Activated CD4-positive, alpha-beta memory T cell treated with anti-CD3 and anti-CD28 coated beads for 36 hours (primary cell): ENCODE measurements around the gene PLD1. TPM values are rescaled to one million over a fixed set of nuclear protein-coding genes. Genes with fewer than 3 reads are reported as not detected.

Source experiments
- CTCF ChIA-PET: fragments of 350-600 bp; sonication (Branson Sonifier 250); formaldehyde crosslinking; loops from one replicate; lab custom pipeline; 2021; ENCODE audit warnings: antibody characterized with exemption, inconsistent platforms; lab: Charles Lee
- POLR2A ChIA-PET: fragments of 350-600 bp; sonication (Branson Sonifier 250); formaldehyde crosslinking; loops from one replicate; lab custom pipeline; 2021; ENCODE audit warnings: antibody characterized with exemption; lab: Charles Lee
- DNase-seq: peaks from one replicate; pipeline ENCODE4 v3.0.0-alpha.2; 2020
- H3K27ac Mint-ChIP-seq: one replicate; pipeline ENCODE4 v1.8.0; 2021; ENCODE audit warnings: mixed read lengths
- H3K27me3 Mint-ChIP-seq: one replicate; pipeline ENCODE4 v1.8.0; 2021; ENCODE audit warnings: mixed read lengths
- H3K36me3 Mint-ChIP-seq: one replicate; pipeline ENCODE4 v1.8.0; 2021; ENCODE audit warnings: mixed read lengths
- H3K4me1 Mint-ChIP-seq: one replicate; pipeline ENCODE4 v1.8.0; 2021; ENCODE audit warnings: low read depth, mixed read lengths
- H3K4me3 Mint-ChIP-seq: one replicate; pipeline ENCODE4 v1.8.0; 2021; ENCODE audit warnings: mild to moderate bottlenecking, mixed read lengths
- H3K9me3 Mint-ChIP-seq: one replicate; pipeline ENCODE4 v1.8.0; 2021; ENCODE audit warnings: mixed read lengths
- intact Hi-C: fragments of 100-400 bp; cut with micrococcal nuclease; formaldehyde crosslinking; loops from one replicate; pipeline ENCODE4 v1.15.1; 2023
- total RNA-seq, 2 experiments: library from RNA; stranded (reverse); gene quantifications; one replicate each; pipeline ENCODE4 v1.2.3, GENCODE V29; 2021

Gene PLD1
- total RNA-seq, 2 experiments from 2014 or later = 0.99 to 1.4 TPM

DNA sequence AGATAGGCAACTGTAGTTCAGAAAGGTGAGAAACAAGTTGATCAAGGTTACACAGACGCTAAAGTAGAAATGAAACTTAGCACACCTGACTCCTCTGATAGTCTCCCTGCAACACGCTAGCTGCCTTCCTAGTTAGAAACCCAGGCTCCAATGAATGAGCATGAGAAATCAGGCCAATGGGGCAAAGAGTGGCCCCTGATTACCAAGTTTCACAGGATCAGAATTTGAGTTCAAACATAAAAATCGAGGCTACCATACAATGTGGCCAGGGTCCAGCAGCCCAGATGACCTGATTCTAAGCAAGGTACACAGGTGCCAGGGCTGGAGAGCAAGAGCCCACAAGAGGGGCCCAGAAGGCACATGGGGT is 7.7 kb downstream of the PLD1 start:
- POLR2A ChIA-PET = no interaction called here
- H3K9me3 Mint-ChIP-seq = no peaks in the 10 kb centered on the region
- H3K4me3 Mint-ChIP-seq = no peak overlapping the region
- H3K36me3 Mint-ChIP-seq = no peaks in the 10 kb centered on the region
- CTCF ChIA-PET = interaction anchor here (1.2 kb wide), 1 partner anchor 30 kb away, joined by 4 read pairs; no protein-coding TSS in a partner anchor
- intact Hi-C loops = no loop called here
- H3K4me1 Mint-ChIP-seq = peaks cover 14% of the 10 kb centered on the region
- no peak overlapping the region for H3K27ac Mint-ChIP-seq
- no peak for DNase-seq
- peaks cover 2% of the 10 kb centered on the region for H3K27me3 Mint-ChIP-seq

DNA sequence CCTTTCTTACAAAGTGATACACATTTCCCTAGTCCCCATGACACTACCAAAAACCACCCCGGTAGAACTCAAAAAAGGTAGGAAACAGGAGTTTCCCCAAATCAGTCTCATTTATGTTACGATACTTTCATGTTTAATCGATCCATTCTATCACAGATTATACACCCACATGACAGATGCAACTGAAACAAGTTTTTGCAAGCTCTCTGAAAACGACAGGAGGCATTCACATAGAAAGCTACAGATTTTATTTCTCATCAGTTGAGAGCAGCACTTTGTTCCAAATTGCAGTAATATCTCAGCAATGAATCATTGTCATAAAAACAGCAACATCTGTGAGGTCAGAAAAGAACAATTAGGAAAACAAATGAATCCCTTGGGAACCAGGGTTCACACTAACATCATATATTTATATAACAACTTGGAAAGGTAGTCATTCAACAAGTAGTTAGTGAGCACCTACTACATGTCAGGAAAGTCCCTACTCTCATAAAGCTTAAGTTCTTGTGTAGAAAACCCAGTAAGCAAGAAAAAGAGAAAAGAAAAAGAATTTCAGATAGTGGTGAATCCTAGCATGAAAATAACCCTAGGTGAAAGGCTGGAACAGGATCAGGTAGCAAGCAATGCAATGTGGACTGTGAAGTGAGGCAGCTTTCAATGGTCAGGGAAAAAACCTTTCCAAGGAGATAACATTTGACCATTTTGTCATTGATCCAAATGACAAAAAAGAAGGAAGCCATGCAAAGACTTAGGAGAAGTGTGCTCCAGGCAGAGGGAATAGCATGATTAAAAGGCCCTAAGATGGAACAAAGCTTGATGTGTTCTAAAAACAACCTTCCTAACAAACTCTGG is 8.3 kb downstream of the PLD1 start:
- ChIA-PET POLR2A (no interaction called here), CTCF (interaction anchor here (1.2 kb wide), 1 partner anchor 30 kb away, joined by 4 read pairs; no protein-coding TSS in a partner anchor)
- peaks cover 14% of the 10 kb centered on the region for H3K4me1 Mint-ChIP-seq
- H3K9me3 Mint-ChIP-seq = no peaks in the 10 kb centered on the region
- DNase-seq = no peak
- H3K27me3 Mint-ChIP-seq = no peaks in the 10 kb centered on the region
- no peak overlapping the region for H3K4me3 Mint-ChIP-seq
- intact Hi-C loops = no loop called here
- no peaks in the 10 kb centered on the region for H3K36me3 Mint-ChIP-seq
- no peak overlapping the region for H3K27ac Mint-ChIP-seq

DNA sequence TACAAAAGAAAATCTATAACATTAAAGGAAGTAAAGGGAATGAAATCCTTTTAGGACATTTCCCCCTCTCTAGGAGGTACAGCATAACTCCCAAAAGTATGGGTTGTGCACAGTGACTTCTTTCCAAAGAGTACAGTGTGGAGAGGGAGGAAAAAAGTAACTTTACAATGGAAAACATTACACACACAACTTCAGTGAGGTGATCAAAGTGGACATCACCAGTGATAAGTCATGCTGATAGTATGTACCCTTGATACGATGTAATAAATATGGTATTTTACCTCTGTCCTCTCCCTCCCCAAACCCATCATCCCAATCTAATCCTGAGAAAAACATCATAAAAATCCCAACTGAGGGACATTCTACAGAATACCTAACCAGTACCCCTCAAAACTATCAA is 10.8 kb downstream of the PLD1 start:
- no peaks in the 10 kb centered on the region for H3K9me3 Mint-ChIP-seq
- H3K4me3 Mint-ChIP-seq = no peak overlapping the region
- H3K27ac Mint-ChIP-seq = no peak overlapping the region
- intact Hi-C loops = no loop called here
- H3K36me3 Mint-ChIP-seq = no peaks in the 10 kb centered on the region
- ChIA-PET POLR2A (no interaction called here), CTCF (no interaction called here)
- no peaks in the 10 kb centered on the region for H3K27me3 Mint-ChIP-seq
- H3K4me1 Mint-ChIP-seq = peaks cover 14% of the 10 kb centered on the region
- DNase-seq = no peak

DNA sequence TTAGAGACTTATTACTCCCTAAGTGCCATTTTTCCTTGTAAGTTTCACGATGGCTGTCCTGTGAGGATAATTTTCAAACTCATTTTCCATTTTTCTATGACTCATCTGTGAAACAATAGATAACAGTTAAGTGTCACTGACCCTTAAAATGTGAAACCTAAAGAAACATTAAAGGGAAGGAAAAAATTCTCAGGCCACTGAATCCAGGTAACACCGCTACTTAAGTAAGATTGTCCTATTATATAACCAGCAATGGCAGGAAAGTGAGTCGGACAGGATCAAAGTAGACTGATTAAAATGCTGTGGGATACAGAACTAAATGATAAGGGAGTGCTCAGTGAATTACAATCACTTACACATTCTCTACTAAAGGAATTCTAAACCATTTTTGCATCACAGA is 12.4 kb downstream of the PLD1 start:
- H3K4me3 Mint-ChIP-seq = no peak overlapping the region

DNA sequence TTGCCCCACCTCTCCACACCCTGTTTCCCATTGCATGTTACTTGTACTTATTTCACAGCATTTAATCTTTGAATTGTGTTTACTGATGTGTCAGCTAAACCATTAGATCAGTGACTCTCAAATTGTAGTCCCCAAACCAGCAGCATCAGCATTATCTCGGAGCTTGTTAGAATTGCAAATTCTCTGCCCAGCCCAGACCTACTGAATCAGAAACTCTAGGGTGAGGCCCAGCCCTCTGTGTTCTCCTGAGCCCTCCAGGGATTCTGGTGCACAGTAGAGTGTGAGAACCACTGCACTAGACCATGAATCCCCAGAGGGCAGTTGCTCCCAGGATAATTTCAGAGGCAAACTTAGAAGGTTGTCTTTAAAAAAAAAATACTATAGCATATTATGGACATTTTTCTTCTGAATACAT is 13.0 kb downstream of the PLD1 start:
- ChIA-PET CTCF (no interaction called here), POLR2A (no interaction called here)
- no peaks in the 10 kb centered on the region for H3K9me3 Mint-ChIP-seq
- no peaks in the 10 kb centered on the region for H3K27me3 Mint-ChIP-seq
- no peak overlapping the region for H3K27ac Mint-ChIP-seq
- intact Hi-C loops = no loop called here
- H3K4me3 Mint-ChIP-seq = no peak overlapping the region
- no peak for DNase-seq
- H3K36me3 Mint-ChIP-seq = no peaks in the 10 kb centered on the region
- H3K4me1 Mint-ChIP-seq = peaks cover 10% of the 10 kb centered on the region

More for the DNA sequence above, 12.4 kb downstream of the PLD1 start:
- no peaks in the 10 kb centered on the region for H3K9me3 Mint-ChIP-seq
- no peaks in the 10 kb centered on the region for H3K27me3 Mint-ChIP-seq
- H3K36me3 Mint-ChIP-seq = no peaks in the 10 kb centered on the region
- intact Hi-C loops = no loop called here
- peaks cover 14% of the 10 kb centered on the region for H3K4me1 Mint-ChIP-seq
- DNase-seq = no peak
- ChIA-PET CTCF (no interaction called here), POLR2A (no interaction called here)
- no peak overlapping the region for H3K27ac Mint-ChIP-seq

DNA sequence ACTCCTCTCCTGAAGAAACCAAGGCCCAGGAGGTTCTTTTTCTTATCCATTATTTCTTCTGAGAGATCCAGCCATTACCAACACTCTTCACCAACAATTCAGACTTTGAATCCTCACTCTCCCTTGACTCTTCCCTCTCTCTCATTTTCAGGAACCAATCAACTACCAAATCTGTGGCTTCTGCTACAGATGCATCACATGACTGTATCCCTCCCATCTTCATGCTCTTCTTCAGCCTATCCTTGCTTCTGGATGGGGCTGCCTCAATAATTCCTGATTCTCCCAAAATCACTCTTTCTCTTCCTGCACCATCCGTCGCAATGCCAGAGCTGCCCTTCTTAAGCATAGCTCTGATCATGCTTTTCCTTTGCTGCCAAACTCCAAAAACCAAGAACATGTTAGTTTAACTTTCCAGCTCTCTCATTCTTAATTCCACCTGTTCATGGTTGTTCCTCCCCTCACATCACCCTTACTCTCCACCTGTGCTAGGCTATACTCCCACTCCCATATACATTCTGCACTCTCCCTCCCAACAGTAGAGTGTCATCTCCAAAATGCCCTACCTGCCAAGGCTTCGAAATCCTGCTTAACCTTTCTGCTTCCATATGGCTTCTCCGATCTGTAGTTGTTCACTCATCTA is 13.5 kb downstream of the PLD1 start:
- POLR2A ChIA-PET = no interaction called here
- intact Hi-C loops = no loop called here
- no peak overlapping the region for H3K27ac Mint-ChIP-seq
- no peaks in the 10 kb centered on the region for H3K36me3 Mint-ChIP-seq
- CTCF ChIA-PET = no interaction called here
- no peak for DNase-seq
- H3K4me3 Mint-ChIP-seq = no peak overlapping the region
- no peaks in the 10 kb centered on the region for H3K9me3 Mint-ChIP-seq
- H3K4me1 Mint-ChIP-seq = peaks cover 5% of the 10 kb centered on the region
- H3K27me3 Mint-ChIP-seq = no peaks in the 10 kb centered on the region

DNA sequence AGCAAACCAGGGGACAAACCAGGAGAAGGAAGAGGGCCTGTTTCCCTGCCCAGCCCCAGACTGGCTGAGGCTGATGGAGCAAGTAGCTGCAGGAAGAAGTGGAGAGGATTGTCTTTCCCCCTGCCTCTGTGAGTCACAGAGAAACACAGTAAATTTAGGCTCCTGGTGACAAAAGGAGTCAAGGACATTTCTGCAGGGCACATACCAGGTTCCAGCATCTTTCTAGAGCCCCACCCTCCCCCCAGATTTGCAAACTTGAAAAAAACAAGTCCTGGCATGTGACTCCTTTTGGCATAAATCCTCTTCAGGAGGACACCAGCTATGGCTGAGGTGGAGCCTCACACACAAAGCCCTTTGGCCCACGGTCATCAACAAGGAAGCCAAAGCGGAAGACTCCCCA is 17.8 kb downstream of the PLD1 start:
- no peak for DNase-seq
- intact Hi-C loops = no loop called here
- Mint-ChIP-seq H3K9me3 (no peaks in the 10 kb centered on the region), H3K27ac (no peak overlapping the region), H3K27me3 (peaks cover 5% of the 10 kb centered on the region), H3K4me3 (no peak overlapping the region), H3K36me3 (no peaks in the 10 kb centered on the region), H3K4me1 (no peaks in the 10 kb centered on the region)
- ChIA-PET CTCF (interaction anchor here (0.7 kb wide), 1 partner anchor 91 kb away, joined by 3 read pairs; no protein-coding TSS in a partner anchor), POLR2A (no interaction called here)

DNA sequence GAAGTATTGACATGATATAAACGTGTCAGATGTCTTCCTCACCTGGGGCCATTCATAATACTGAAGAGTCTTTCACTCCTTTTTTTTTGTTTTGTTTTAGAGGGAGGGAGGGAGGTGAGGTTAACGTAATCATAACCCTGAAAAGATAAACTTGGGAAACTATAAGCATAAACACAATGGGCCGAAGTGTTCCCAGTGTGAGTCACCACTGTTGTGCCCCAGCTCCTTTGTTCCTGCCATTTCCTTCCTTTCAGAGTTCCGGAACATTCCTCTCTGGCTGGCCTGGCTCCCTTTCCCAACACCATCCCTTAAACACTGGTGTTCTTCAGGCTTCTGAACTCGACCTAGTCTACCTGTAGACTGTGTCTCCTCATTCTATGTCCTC is 18.6 kb downstream of the PLD1 start:
- H3K27ac Mint-ChIP-seq = no peak overlapping the region
- ChIA-PET CTCF (interaction anchor here (1.2 kb wide), 1 partner anchor 550 kb away, joined by 3 read pairs; no protein-coding TSS in a partner anchor), POLR2A (no interaction called here)
- H3K9me3 Mint-ChIP-seq = no peaks in the 10 kb centered on the region
- intact Hi-C loops = no loop called here
- H3K4me3 Mint-ChIP-seq = no peak overlapping the region
- H3K36me3 Mint-ChIP-seq = no peaks in the 10 kb centered on the region
- H3K27me3 Mint-ChIP-seq = peaks cover 5% of the 10 kb centered on the region
- no peaks in the 10 kb centered on the region for H3K4me1 Mint-ChIP-seq
- DNase-seq = no peak

DNA sequence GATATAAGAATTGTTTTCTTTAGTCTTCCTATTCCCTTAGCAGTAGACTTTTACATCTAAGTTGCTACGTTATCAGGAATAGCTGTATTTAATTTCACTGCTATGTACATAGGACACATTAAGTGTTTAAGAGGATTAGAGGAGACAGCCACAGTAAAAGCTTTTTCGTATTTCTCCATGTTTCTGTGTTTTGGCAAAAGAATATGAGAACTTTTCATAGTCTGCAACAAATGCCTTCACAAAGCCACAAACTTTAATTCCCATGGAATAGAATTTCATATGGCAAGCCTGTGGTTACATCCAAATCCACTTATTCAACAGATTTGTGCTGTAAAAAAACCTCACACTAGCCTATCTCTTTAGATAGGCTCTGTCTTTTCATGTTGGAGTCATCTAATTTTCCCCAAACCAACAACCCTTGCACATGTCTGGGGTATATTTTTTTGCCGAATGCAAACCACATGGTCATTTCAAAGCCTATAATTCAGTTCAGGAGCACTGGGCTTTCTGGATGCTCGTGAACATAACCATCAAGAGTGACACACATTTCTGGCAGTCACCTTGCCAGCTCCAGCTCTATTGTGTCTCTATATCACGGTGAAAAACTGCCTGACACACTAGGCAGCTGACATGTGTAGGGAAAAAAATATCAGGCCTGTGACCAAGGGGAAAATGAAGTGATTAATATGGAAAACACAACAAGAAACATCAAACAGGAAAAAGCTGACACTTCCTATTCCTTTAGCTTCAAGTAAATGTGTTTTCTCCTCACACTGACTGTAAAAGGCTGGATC is 19.2 kb downstream of the PLD1 start:
- Mint-ChIP-seq H3K27ac (no peak overlapping the region), H3K9me3 (no peaks in the 10 kb centered on the region), H3K36me3 (no peaks in the 10 kb centered on the region), H3K4me3 (no peak overlapping the region), H3K27me3 (peaks cover 5% of the 10 kb centered on the region), H3K4me1 (no peaks in the 10 kb centered on the region)
- intact Hi-C loops = no loop called here
- ChIA-PET CTCF (interaction anchor here (0.8 to 1.2 kb wide), 4 partner anchors 19 to 551 kb away, joined by 3 to 6 read pairs (median 3); no protein-coding TSS in a partner anchor), POLR2A (no interaction called here)
- DNase-seq = no peak

DNA sequence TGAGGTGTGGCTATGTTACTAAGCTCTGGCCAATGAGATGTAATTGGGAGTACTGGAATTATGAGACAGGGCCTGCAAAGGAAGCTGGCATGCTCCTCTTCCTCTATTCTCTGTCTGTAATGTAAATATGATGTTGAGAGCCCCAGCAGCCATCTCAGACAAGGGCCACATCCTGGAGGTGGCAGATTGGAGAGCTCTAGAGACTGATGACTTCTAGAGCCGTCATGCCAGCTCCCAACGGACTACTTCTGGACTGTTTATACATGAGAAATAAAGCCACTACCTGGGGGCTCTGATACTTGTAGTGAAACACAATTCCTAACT is 19.7 kb downstream of the PLD1 start:
- ChIA-PET CTCF (interaction anchor here (0.8 to 1.2 kb wide), 4 partner anchors 18 to 551 kb away, joined by 3 to 6 read pairs (median 3); no protein-coding TSS in a partner anchor), POLR2A (no interaction called here)
- peaks cover 5% of the 10 kb centered on the region for H3K27me3 Mint-ChIP-seq
- H3K4me3 Mint-ChIP-seq = no peak overlapping the region
- intact Hi-C loops = no loop called here
- DNase-seq = no peak
- H3K9me3 Mint-ChIP-seq = no peaks in the 10 kb centered on the region
- H3K4me1 Mint-ChIP-seq = no peaks in the 10 kb centered on the region
- no peak overlapping the region for H3K27ac Mint-ChIP-seq
- H3K36me3 Mint-ChIP-seq = no peaks in the 10 kb centered on the region

DNA sequence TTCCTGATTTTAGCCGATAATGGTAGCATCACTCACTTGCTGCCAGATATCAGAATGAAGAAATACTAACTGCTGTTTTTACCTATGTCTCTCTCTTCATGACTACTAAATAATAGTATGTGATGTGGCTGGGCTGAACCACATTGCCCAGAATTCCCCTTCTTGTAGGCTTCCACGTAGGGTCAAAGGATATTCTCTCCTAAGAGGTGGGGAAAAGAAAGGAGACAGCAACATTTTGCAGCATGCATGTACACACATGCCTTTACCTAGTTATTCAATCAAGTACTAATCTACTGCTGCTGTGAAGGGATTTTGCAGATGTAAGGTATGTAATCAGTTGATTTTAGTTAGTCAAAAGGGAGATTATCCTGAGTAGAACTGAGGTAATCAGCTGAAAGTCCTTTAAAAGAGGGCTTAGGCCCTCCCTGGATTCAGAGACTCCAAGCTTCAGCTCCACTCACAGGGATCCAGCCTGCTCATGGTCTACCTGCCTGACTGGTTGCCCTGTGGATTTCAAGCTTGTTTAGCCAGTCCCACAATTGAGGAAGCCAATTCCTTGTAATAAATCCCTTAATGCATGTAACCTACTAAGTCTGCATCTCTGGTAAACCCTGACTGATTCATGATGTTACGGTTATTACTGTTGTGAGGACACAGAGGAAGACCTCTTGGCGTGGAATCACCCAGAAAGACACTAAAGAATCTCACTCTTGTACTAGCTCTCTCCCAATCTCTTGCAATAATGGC is 20.4 kb downstream of the PLD1 start:
- no peak overlapping the region for H3K4me3 Mint-ChIP-seq
- H3K36me3 Mint-ChIP-seq = no peaks in the 10 kb centered on the region
- H3K27me3 Mint-ChIP-seq = peaks cover 5% of the 10 kb centered on the region
- intact Hi-C loops = no loop called here
- no peak overlapping the region for H3K27ac Mint-ChIP-seq
- ChIA-PET POLR2A (no interaction called here), CTCF (interaction anchor here (1.1 to 1.2 kb wide), 2 partner anchors 18 to 40 kb away, joined by 3 to 6 read pairs; no protein-coding TSS in a partner anchor)
- no peak for DNase-seq
- no peaks in the 10 kb centered on the region for H3K4me1 Mint-ChIP-seq
- H3K9me3 Mint-ChIP-seq = no peaks in the 10 kb centered on the region
